K562 (cell line): Measurements from ENCODE around the gene MBNL2. TPM values are rescaled to one million over a fixed set of nuclear protein-coding genes. Genes with fewer than 3 reads are reported as not detected.

Source experiments
- BCL6 ChIP-seq: fragments of 250-450 bp; sonication (Bioruptor Pico); IDR thresholded peaks from 2 replicates; pipeline ENCODE4 v1.4.0; 2020
- CAMTA2 ChIP-seq: fragments of 250-450 bp; sonication (Bioruptor Pico); conservative IDR thresholded peaks from 2 replicates; pipeline ENCODE4 v1.5.1; 2022
- CREBBP ChIP-seq: IDR thresholded peaks from one replicate; pipeline ENCODE4 v1.6.1; 2012; ENCODE audit warnings: low read depth, mild to moderate bottlenecking, control low read depth, inconsistent platforms, low read length
- E2F6 ChIP-seq, 2 experiments: IDR thresholded peaks; 2 replicates each; pipeline ENCODE4 v1.6.1; 2011; ENCODE audit warnings: borderline replicate concordance in 1 of 2, control low read depth in 1 of 2, low read depth in 1 of 2, low read length in 1 of 2, mild to moderate bottlenecking in 1 of 2, mixed read lengths in 1 of 2, moderate library complexity in 1 of 2; ENCODE audit not compliant: insufficient read depth in 1 of 2, insufficient read length in 1 of 2, poor library complexity in 1 of 2, severe bottlenecking in 1 of 2; ENCODE audit errors: extremely low read depth in 1 of 2
- FOXP4 ChIP-seq: sonication (generic); formaldehyde crosslinking; IDR thresholded peaks from 2 replicates; pipeline ENCODE4 v1.8.0; 2022; ENCODE audit warnings: mild to moderate bottlenecking, missing genetic modification reagents, borderline replicate concordance
- GTF2B ChIP-seq: IDR thresholded peaks from 2 replicates; pipeline ENCODE4 v1.6.1; 2011; ENCODE audit not compliant: insufficient read length; ENCODE audit errors: extremely low read depth
- MLLT1 ChIP-seq, 2 experiments: fragments of 450-650 bp; IDR thresholded peaks; 2 replicates each; pipeline ENCODE4 v1.6.1; 2016
- NR1H2 ChIP-seq: sonication (generic); formaldehyde crosslinking; IDR thresholded peaks from 2 replicates; pipeline ENCODE4 v1.4.0; 2020; ENCODE audit warnings: mild to moderate bottlenecking, missing genetic modification reagents
- PHB ChIP-seq: fragments of 250-450 bp; sonication (Bioruptor Pico); IDR thresholded peaks from 2 replicates; pipeline ENCODE4 v1.5.0; 2021
- POLR2H ChIP-seq: IDR thresholded peaks from 2 replicates; pipeline ENCODE4 v1.6.1; 2016; ENCODE audit warnings: missing genetic modification characterization, low read depth, mild to moderate bottlenecking, control low read depth, missing compliant biosample characterization, moderate library complexity
- PPARD ChIP-seq: fragments of 250-450 bp; sonication (Bioruptor Pico); IDR thresholded peaks from 2 replicates; pipeline ENCODE4 v1.8.0; 2022; ENCODE audit warnings: inconsistent platforms, mild to moderate bottlenecking, moderate library complexity
- TAF9B ChIP-seq: fragments of 450-650 bp; IDR thresholded peaks from 2 replicates; pipeline ENCODE4 v1.6.1; 2018; ENCODE audit warnings: mild to moderate bottlenecking; ENCODE audit not compliant: partially characterized antibody
- TSC22D4 ChIP-seq: fragments of 450-650 bp; IDR thresholded peaks from 2 replicates; pipeline ENCODE4 v1.6.1; 2016; ENCODE audit warnings: missing genetic modification characterization, missing biosample characterization, control low read depth
- ZBTB7A ChIP-seq: IDR thresholded peaks from 2 replicates; pipeline ENCODE4 v1.6.1; 2011; ENCODE audit warnings: low read depth, mild to moderate bottlenecking, low read length, moderate library complexity, borderline replicate concordance; ENCODE audit not compliant: control insufficient read depth
- ZFP30 ChIP-seq: fragments of 250-450 bp; sonication (Bioruptor Pico); IDR thresholded peaks from 2 replicates; pipeline ENCODE4 v1.8.0; 2022; ENCODE audit warnings: moderate library complexity, mild to moderate bottlenecking, inconsistent platforms, borderline replicate concordance
- ZFP36 ChIP-seq: fragments of 150-350 bp; IDR thresholded peaks from 2 replicates; pipeline ENCODE4 v1.6.1; 2018; ENCODE audit warnings: low read length, low read depth; ENCODE audit not compliant: partially characterized antibody
- ZNF3 ChIP-seq: fragments of 250-450 bp; sonication (Bioruptor Pico); IDR thresholded peaks from 2 replicates; pipeline ENCODE4 v1.5.0; 2021; ENCODE audit warnings: mild to moderate bottlenecking, moderate library complexity
- ZNF347 ChIP-seq: fragments of 450-650 bp; formaldehyde crosslinking; IDR thresholded peaks from 2 replicates; pipeline ENCODE4 v1.4.0; 2020; ENCODE audit warnings: low read depth, mild to moderate bottlenecking, moderate library complexity
- ZNF395 ChIP-seq: fragments of 200-800 bp; sonication (Bioruptor generic); IDR thresholded peaks from 2 replicates; pipeline ENCODE4 v1.6.1; 2017; ENCODE audit warnings: missing genetic modification characterization, missing compliant biosample characterization
- ZNF780A ChIP-seq: fragments of 250-450 bp; sonication (Bioruptor Pico); IDR thresholded peaks from 2 replicates; pipeline ENCODE4 v1.5.0; 2021; ENCODE audit warnings: mild to moderate bottlenecking
- polyA plus RNA-seq, 8 experiments: library from polyadenylated mRNA; depleted of rRNA in 4 of 8; stranded (reverse) in 5 of 8; unstranded in 3 of 8; fragments of >200 nt; fragmentation: Nextera tagmentation in 2 of 8; fragmentation: Illumina TruSeq in 1 of 8; extraction: Ambion mirVana in 2 of 8; extraction: Trizol in 1 of 8; gene quantifications; 2 replicates each; pipeline versions ENCODE4 v1.2.1 to v1.2.3, GENCODE V29; 2011 to 2014; ENCODE audit warnings: inconsistent platforms in 1 of 8, missing spikeins in 1 of 8
- total RNA-seq, 7 experiments: library from RNA; depleted of rRNA in 6 of 7; stranded (reverse); fragments of >200 nt in 6 of 7; fragmentation: Illumina TruSeq in 2 of 7; extraction: Trizol in 2 of 7; gene quantifications; 2 replicates each; pipeline versions ENCODE4 v1.2.1 to v1.2.3, GENCODE V29; 2011 to 2021; ENCODE audit warnings: low replicate concordance in 1 of 7

MBNL2 gene
- total and polyA plus RNA-seq, 9 of the 15 experiments (the other 6 are each of a cell fraction or from before 2014, with no cell fraction given): 7.0 to 24.8 (median 13.8) TPM

GRCh38 chr13:97433727-97434396 lies 211.7 kb downstream of the MBNL2 start, which contains the start of gene RAP2A (continued):
- TF ChIP-seq ZBTB7A (0 out of 2 replicates have a peak, but pooled peaks have one; percentile 6), ZFP36 (no peak), CAMTA2 (CRISPR knock-in tag) (no peak), POLR2H (peak; percentile 51; the same call in 1 of the 2 replicates), FOXP4 (no peak), PPARD (CRISPR knock-in tag) (no peak), ZNF780A (CRISPR knock-in tag) (no peak), E2F6 (IDR thresholded peaks at IDR 0.05; ENCODE audit: borderline replicate concordance in 1 of 2, extremely low read depth in 1 of 2, insufficient read depth in 1 of 2, insufficient read length in 1 of 2, low read depth in 1 of 2, low read length in 1 of 2, poor library complexity in 1 of 2, severe bottlenecking in 1 of 2) (no peak), TSC22D4 (tag) (no peak), ZFP30 (CRISPR knock-in tag) (no peak), ZNF3 (CRISPR knock-in tag) (no peak), CREBBP (no peak), ZNF395 (no peak), PHB (CRISPR knock-in tag) (no peak), NR1H2 (CRISPR knock-in tag) (no peak), ZNF347 (CRISPR knock-in tag) (no peak), BCL6 (CRISPR knock-in tag) (no peak), MLLT1 (IDR thresholded peaks at IDR 0.05) (no peak), TAF9B (no peak), GTF2B (no peak)
